ENCODE data around the gene SH3D19.
A peak's percentile ranks its signal among the peaks of the same experiment; 100 is the strongest.
"Not testable (repeated sequence)": the region's sequence is repeated elsewhere in the genome, so short reads cannot be mapped to it uniquely, and the experiment has no call there.

SH3D19 gene

GRCh38 chr4:151322161-151322560, 3.2 kb downstream of the SH3D19 start:
- DNase-seq, result not testable (repeated sequence)

- no peak for DNase-seq
Measured at GRCh38 chr4:151321586-151321985, 3.8 kb downstream of the SH3D19 start.

- DNase-seq, result no peak
Measured at GRCh38 chr4:151319490-151319889, 5.9 kb downstream of the SH3D19 start.

- no peak for DNase-seq
Measured at GRCh38 chr4:151318307-151319006, 6.9 kb downstream of the SH3D19 start.

- no peak for DNase-seq
Measured at GRCh38 chr4:151316645-151317044, 8.8 kb downstream of the SH3D19 start.

- no peak for DNase-seq
Measured at GRCh38 chr4:151315212-151315886, 10.1 kb downstream of the SH3D19 start.

- no peak for DNase-seq
Measured at GRCh38 chr4:151314479-151314878, 10.9 kb downstream of the SH3D19 start.

GRCh38 chr4:151314010-151314355, 11.4 kb downstream of the SH3D19 start:
- DNase-seq, result no peak

- no peak for DNase-seq
Measured at GRCh38 chr4:151313306-151314009, 11.9 kb downstream of the SH3D19 start.

- no peak for DNase-seq
Measured at GRCh38 chr4:151310124-151310728, 15.2 kb downstream of the SH3D19 start.

GRCh38 chr4:151304755-151305154, 20.6 kb downstream of the SH3D19 start:
- DNase-seq, result no peak

GRCh38 chr4:151304226-151304625, 21.2 kb downstream of the SH3D19 start:
- no peak for DNase-seq

GRCh38 chr4:151302432-151302831, 23.0 kb downstream of the SH3D19 start:
- DNase-seq, result no peak

- no peak for DNase-seq
Measured at GRCh38 chr4:151297170-151297569, 28.2 kb downstream of the SH3D19 start.

- no peak for DNase-seq
Measured at GRCh38 chr4:151296227-151296626, 29.2 kb downstream of the SH3D19 start.

GRCh38 chr4:151294833-151295496, 30.4 kb downstream of the SH3D19 start:
- DNase-seq, result no peak

- no peak for DNase-seq
Measured at GRCh38 chr4:151292038-151292437, 33.4 kb downstream of the SH3D19 start.

- DNase-seq, result no peak
Measured at GRCh38 chr4:151291485-151291884, 33.9 kb downstream of the SH3D19 start.

GRCh38 chr4:151287409-151287808, 38.0 kb downstream of the SH3D19 start:
- DNase-seq, result no peak

- DNase-seq, result no peak
Measured at GRCh38 chr4:151284534-151285245, 40.7 kb downstream of the SH3D19 start.

- peak in 3 of 5 experiments; percentile 6 to 47 (median 7) for DNase-seq
Measured at GRCh38 chr4:151276787-151277562, 48.4 kb downstream of the SH3D19 start, which contains the start of gene PRSS48. Gene PRSS48, plus strand, starts transcription at chr4:151277161. Its CDS starts 12 bp downstream, at chr4:151277173.

Data from T-helper 2 cell (primary cell).